Fibroblast of lung (primary cell): Measurements from ENCODE around the gene PCBP3.

Source experiments
- EZH2 ChIP-seq: IDR thresholded peaks from 2 replicates; pipeline ENCODE4 v1.5.1; 2012; ENCODE audit warnings: low read length, control low read depth, mild to moderate bottlenecking; ENCODE audit errors: missing control alignments
- TF ChIP-seq, protein P1 (sequence below), 2 donors: IDR thresholded peaks in 1 of 2; conservative IDR thresholded peaks in 1 of 2; 1 replicate in 1 of 2; 2 replicates in 1 of 2; pipeline ENCODE4 v1.5.1; 2011 to 2012; ENCODE audit warnings: low read length in 2 of 2, control low read depth in 1 of 2, inconsistent platforms in 1 of 2, low read depth in 1 of 2, mild to moderate bottlenecking in 1 of 2

DNA sequence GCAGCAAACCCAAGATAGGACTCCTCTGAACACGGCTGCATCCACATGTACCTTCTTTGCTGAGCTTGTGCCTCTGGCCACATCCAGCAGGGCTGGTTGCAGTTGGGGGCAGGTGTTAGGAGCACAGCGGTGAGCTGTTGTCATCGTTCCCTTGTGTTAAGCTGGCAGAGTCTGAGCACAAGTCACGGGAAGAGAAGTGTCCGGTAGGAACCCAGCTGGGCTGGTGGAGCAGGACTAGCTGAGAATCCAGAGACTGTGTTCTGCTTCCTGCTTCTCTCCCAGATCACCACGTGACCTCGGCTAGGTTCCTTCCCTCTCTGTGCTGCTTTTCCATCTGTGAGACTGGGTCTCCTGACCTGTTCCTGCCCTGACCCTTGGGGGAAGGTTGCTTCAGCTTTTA, 105.1 kb downstream of the PCBP3 start:
- TF ChIP-seq, protein P1, sequence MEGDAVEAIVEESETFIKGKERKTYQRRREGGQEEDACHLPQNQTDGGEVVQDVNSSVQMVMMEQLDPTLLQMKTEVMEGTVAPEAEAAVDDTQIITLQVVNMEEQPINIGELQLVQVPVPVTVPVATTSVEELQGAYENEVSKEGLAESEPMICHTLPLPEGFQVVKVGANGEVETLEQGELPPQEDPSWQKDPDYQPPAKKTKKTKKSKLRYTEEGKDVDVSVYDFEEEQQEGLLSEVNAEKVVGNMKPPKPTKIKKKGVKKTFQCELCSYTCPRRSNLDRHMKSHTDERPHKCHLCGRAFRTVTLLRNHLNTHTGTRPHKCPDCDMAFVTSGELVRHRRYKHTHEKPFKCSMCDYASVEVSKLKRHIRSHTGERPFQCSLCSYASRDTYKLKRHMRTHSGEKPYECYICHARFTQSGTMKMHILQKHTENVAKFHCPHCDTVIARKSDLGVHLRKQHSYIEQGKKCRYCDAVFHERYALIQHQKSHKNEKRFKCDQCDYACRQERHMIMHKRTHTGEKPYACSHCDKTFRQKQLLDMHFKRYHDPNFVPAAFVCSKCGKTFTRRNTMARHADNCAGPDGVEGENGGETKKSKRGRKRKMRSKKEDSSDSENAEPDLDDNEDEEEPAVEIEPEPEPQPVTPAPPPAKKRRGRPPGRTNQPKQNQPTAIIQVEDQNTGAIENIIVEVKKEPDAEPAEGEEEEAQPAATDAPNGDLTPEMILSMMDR (conservative IDR thresholded peaks at IDR 0.05 in 1 of 2, IDR thresholded peaks at IDR 0.05 in 1 of 2; ENCODE audit: low read depth in 1 of 2, low read length in 2 of 2): no peak
- TF ChIP-seq EZH2: no peak
